Stimulated activated CD8-positive, alpha-beta memory T cell treated with anti-CD3 and anti-CD28 coated beads, Interleukin-2, amount 100 ng/mL, for 48 hours (primary cell): ENCODE data around the gene SLC2A8.

Experiments
- DNase-seq, 2 donors: peaks; one replicate each; pipeline ENCODE4 v3.0.0-alpha.2; 2020; ENCODE audit warnings: low read depth in 2 of 2

SLC2A8 gene

GRCh38 chr9:127382541-127382940 is 14.4 kb upstream of the SLC2A8 start:
- DNase-seq, result no peak

- DNase-seq, result no peak
Measured at GRCh38 chr9:127384016-127384730, 12.8 kb upstream of the SLC2A8 start.

- DNase-seq, result no peak
Measured at GRCh38 chr9:127384901-127385300, 12.1 kb upstream of the SLC2A8 start.

- DNase-seq, result no peak
Measured at GRCh38 chr9:127386249-127386648, 10.7 kb upstream of the SLC2A8 start.

DNA sequence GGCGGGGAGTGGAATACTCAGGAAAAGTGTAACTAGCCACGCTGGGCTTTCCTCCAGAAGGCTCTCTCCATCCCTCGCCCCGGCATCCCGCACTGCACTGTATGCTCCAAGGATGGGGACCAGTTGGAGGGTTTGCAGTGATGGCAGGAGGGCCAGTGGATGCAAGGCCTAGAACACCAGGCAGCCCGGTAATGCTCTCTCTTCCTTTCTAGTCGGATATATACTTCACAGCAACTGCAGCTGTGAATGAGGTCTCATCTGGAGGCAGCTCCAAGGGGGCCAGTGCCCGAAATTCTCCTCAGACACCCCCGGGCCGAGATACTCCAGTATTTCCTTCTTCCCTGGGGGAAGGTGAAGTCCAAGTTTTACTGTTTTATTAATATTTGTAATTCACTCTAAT is 10.0 kb upstream of the SLC2A8 start:
- no peak for DNase-seq

- peak; percentile 60 to 76 for DNase-seq
Measured at GRCh38 chr9:127388037-127388855, 8.7 kb upstream of the SLC2A8 start.

DNA sequence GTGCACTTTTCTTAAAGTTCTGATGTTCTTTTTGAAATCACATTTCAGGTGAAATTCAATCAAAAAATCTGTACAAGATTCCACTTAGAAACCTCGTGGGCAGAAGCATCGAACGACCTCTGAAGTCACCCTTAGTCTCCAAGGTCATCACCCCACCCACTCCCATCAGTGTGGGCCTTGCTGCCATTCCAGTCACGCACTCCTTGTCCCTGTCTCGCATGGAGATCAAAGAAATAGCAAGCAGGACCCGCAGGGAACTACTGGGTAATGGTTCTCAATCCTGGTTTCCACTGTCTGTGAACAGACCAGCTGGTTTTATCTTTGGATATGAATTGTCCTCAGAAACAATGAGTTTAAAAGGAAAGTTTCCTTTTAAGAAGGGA is 8.1 kb upstream of the SLC2A8 start:
- no peak for DNase-seq

- DNase-seq, result no peak
Measured at GRCh38 chr9:127389381-127390247, 7.4 kb upstream of the SLC2A8 start.

- no peak for DNase-seq
Measured at GRCh38 chr9:127390248-127390545, 6.8 kb upstream of the SLC2A8 start.

DNA sequence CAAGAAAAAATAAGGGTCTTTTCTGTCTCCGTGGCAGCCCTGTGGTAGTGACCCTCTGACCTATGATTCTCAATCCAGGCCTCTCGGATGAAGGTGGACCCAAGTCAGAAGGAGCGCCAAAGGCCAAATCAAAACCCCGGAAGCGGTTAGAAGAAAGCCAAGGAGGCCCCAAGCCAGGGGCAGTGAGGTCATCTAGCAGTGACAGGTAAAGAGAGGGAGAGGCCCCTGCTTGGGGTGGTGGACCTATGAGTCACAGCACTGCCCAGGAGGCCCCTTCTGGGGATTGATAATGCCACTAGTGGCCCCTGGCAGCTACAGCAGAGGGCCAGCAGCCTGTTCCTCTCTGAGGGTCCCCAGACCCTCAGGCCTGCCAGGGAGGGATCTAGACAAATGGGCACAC is 6.4 kb upstream of the SLC2A8 start:
- no peak for DNase-seq

GRCh38 chr9:127392166-127392565 is 4.8 kb upstream of the SLC2A8 start:
- DNase-seq, result no peak

GRCh38 chr9:127392976-127393375 is 4.0 kb upstream of the SLC2A8 start:
- no peak for DNase-seq

DNA sequence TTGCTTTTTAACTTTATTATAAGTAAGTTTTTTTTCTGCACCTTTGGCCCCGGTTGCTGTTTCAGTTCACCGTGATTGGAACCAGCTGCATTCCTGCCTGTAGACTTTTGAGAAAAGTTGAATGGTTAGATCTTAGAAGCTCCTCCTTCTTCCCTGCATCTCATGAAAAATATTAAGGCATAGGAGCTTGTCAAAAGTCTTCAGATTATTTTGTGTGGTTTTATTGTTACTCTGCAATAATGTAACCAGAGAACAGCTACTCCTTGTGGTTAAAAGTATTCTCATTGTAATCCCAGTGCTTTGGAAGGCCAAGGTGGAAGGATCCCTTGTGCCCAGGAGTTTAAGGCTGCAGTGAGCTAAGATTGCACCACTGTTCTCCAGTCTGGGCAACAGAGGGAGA is 3.3 kb upstream of the SLC2A8 start:
- no peak for DNase-seq

DNA sequence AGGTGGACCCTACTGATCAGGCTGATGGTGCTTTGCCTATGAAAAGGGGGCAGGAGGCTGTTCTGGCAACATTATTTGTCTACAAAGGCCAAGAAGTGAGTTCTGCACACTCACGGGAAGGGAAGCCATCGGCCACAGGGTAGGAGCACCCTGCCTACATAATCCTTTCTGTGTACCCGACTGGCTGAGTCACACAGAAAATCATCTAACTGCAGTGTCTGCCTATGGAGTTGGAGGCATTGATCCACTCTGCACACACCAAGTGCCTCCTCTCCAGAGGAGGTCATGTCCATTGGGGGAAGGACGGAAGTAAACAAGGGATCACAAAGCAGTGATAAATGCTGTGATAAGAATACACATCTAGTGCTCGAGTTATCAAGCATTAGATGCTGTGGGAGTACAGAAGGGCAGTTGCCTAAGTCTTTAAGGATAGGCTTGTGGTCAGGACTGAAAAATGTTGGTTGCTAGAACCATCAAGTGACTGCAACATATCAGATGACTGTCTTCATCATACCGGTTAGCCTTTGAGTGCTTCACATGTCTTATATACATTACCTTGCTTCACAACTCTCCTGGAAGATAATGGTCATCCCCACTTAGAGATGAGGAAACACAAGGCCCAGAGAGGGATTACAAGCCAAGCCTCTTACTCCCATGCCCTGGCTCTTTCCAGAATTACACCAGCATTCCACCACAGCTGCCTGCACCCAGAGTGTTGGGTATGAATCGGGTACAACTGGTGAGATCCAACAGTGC is 1.3 kb upstream of the SLC2A8 start:
- no peak for DNase-seq

DNA sequence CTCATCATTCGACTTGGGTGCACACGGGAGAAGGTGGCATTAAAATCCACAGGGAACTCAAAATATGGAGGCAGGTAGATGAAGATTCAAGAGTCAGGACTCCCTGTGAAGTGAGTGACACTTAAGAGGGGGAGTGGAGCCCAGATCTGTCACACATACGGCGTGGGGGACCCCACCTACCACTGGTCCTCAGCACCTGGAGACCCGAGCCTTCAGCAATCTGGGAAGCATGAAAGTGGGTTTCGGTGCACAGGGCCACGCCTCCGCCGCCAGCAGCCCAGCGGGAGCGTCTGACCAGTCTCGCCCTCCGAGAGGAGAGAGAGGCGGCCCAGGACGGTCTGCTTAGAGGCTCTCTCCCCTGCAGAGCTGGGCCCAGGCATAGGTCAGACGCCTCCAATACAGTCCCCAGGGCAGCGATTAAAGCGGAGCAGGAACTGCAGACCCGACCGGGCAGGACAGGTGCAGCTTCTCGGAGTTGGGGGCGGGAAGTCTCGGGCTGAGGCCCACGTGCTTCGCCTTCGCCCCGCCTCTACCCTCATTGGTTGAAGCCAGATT is 639 bp upstream of the SLC2A8 start:
- DNase-seq, result no peak

DNA sequence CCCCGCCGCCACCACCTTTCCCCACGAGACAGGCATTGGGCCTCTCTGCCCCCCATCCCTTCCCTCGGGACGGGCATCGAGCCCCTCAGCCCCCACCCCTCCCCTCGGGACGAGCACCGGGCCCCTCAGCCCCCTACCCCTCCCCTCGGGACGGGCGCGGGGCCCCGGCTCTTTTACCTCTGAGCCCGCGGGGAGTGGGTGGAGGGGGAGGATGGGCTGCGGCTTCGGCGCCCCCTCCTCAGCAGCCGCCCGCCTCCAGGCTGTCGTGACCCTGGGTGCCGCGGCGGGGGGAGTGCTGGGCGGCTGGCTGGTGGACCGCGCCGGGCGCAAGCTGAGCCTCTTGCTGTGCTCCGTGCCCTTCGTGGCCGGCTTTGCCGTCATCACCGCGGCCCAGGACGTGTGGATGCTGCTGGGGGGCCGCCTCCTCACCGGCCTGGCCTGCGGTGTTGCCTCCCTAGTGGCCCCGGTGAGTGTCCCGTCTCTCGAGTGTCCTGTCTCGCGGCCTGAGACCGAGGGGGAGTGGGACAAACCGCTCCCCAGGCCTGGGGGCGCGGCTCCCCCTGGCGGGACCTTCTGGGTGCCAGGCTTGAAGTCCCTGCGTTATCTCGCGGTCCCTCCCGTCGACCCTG is 791 bp downstream of the SLC2A8 start:
- peak in 1 of 2 donors; percentile 19 for DNase-seq

- no peak for DNase-seq
Measured at GRCh38 chr9:127398275-127398647, 1.3 kb downstream of the SLC2A8 start.

DNA sequence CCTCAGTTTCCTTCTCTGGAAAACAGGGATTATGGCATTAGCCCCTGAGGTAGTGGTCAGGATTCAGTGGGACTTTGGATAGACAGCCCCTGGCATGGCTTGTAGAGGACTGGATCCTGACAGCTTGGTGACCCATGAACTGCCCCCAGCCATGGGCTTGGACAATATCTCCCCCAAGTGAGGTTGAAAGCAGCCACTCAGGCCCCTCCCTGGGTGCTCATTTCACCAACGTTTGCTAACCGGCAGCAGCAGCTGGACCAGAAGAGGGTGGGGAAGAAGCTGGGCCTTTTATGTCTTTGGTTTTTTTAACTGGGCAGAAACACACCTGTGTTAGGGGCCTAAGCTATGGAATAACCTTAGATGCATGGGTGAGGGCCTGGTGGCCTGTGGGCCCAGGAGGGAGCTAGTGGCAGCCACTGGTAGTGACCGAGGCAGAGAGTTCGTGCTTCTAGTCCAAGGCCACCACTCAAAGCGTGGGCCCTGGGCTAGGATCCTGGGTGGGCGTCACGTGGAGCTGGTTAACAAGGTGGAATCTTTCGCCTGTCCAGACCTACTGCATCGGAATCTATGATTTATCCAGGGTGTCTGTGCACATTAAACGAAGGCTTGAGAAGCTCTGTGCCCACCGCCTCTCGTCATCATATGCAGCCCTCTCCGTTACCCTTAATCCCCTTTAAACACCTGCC is 1.9 kb downstream of the SLC2A8 start:
- no peak for DNase-seq

- no peak for DNase-seq
Measured at GRCh38 chr9:127399736-127400269, 2.8 kb downstream of the SLC2A8 start.

DNA sequence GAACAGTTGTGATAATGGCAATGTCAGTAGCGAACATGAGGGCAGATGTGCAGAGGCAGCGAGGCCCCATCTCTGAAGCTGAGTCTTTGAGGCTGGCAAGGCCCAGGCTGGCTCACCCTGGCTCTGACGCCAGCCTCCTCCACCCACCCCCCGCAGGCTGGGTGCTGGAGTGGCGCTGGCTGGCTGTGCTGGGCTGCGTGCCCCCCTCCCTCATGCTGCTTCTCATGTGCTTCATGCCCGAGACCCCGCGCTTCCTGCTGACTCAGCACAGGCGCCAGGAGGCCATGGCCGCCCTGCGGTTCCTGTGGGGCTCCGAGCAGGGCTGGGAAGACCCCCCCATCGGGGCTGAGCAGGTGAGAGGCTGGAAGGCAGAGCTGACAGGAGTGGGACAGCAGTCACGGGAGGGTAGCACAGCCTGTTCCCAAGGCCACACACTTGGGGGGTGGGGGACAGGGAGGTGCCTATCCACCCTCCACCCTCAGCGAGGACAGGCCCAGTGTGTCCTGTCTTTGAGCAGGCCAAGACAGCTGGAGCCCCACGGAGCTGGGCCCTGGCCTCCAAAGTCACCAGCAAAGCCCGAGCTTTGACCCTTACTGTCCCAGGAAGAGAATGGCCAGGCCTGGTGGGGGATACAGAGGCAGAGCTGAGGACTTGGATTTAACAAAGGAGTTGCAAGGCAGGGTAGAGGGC is 5.6 kb downstream of the SLC2A8 start:
- no peak for DNase-seq
